Neural progenitor cell (in vitro differentiated cells): ENCODE results near the gene SLC34A2.

ENCODE experiments used
- CTCF ChIP-seq: fragments of 200-600 bp; sonication (generic); IDR thresholded peaks from 2 replicates; pipeline ENCODE4 v1.5.1; 2017; ENCODE audit warnings: antibody characterized with exemption, mild to moderate bottlenecking
- EZH2 ChIP-seq: fragments of 200-600 bp; sonication (generic); IDR thresholded peaks from 2 replicates; pipeline ENCODE4 v1.6.1; 2017; ENCODE audit warnings: antibody characterized with exemption, mild to moderate bottlenecking, moderate library complexity

- TF ChIP-seq CTCF (no peak), EZH2 (no peak)
Observed at GRCh38 chr4:25722964-25723363, 67.3 kb downstream of the SLC34A2 start.
